GM12891 (cell line): ENCODE measurements around the gene CCSER1.

Source experiments
- PAX5 ChIP-seq: IDR thresholded peaks from 2 replicates; pipeline ENCODE4 v1.6.1; 2011; ENCODE audit warnings: low read length, moderate library complexity, mild to moderate bottlenecking; ENCODE audit not compliant: insufficient read depth, severe bottlenecking
- POLR2A ChIP-seq: IDR thresholded peaks from 2 replicates; pipeline ENCODE4 v1.6.1; 2011; ENCODE audit warnings: low read depth, low read length, control low read depth
- POLR2AphosphoS5 ChIP-seq: IDR thresholded peaks from 2 replicates; pipeline ENCODE4 v1.6.1; 2011; ENCODE audit warnings: low read depth, low read length, control low read depth
- SPI1 ChIP-seq: IDR thresholded peaks from 2 replicates; pipeline ENCODE4 v1.6.1; 2011; ENCODE audit warnings: low read depth, low read length, control low read depth
- TAF1 ChIP-seq: IDR thresholded peaks from 2 replicates; pipeline ENCODE4 v1.6.1; 2011; ENCODE audit warnings: low read depth, low read length, control low read depth

DNA sequence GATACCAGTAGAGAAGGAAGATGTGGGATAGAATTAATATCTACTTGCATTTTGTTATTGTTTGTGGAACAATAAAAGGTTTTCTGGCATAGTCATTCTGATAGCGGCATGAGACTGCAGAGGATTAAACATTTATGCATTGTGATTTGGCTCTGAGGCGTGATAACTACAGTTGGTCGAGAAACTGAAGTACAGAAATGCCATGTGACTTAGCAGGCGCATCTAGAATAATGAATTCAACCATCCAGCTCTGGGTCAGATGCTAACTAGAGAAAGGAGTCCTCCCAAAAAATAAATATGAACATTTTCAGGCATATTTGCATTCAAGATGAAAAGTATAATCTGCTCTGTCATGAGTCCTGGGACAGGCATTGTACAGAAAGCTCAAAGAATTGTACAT is 62.8 kb downstream of the CCSER1 start:
- no peak for TF ChIP-seq POLR2A
- no peak for TF ChIP-seq POLR2AphosphoS5
- no peak for TF ChIP-seq TAF1
- TF ChIP-seq SPI1, result no peak
- no peak for TF ChIP-seq PAX5
